GM23338 (cell line): ENCODE data around the gene ZFP36L1. TPM values are rescaled to one million over a fixed set of nuclear protein-coding genes. Genes with fewer than 3 reads are reported as not detected.

Experiments
- CREB1 ChIP-seq: fragments of 250-450 bp; sonication (Bioruptor Pico); IDR thresholded peaks from 2 replicates; pipeline ENCODE4 v1.5.0; 2020; ENCODE audit warnings: low read depth, mild to moderate bottlenecking, moderate library complexity
- EZH2 ChIP-seq: fragments of 200-600 bp; sonication (generic); IDR thresholded peaks from one replicate; pipeline ENCODE4 v1.8.0; 2017; ENCODE audit warnings: antibody characterized with exemption, mild to moderate bottlenecking, low read depth; ENCODE audit not compliant: unreplicated experiment
- NANOG ChIP-seq: IDR thresholded peaks from 2 replicates; pipeline ENCODE4 v1.6.1; 2016; ENCODE audit warnings: antibody characterized with exemption, borderline replicate concordance
- POLR2AphosphoS5 ChIP-seq: IDR thresholded peaks from 2 replicates; pipeline ENCODE4 v1.6.1; 2016; ENCODE audit warnings: antibody characterized with exemption, low read depth
- polyA plus RNA-seq: library from polyadenylated mRNA; unstranded; fragments of >200 nt; fragmentation: Nextera tagmentation; extraction: Ambion mirVana; gene quantifications from 2 replicates; pipeline ENCODE4 v1.2.1, GENCODE V29; 2016
- total RNA-seq: library from RNA; depleted of rRNA; stranded (reverse); fragments of >200 nt; shearing (Covaris generic); gene quantifications from 2 replicates; pipeline ENCODE4 v1.2.3, GENCODE V29; 2014; rRNA removed
- TF ChIP-seq, protein P1 (sequence below), 2 experiments: fragments of 200-600 bp in 1 of 2; sonication (generic) in 1 of 2; conservative IDR thresholded peaks; 2 replicates each; pipeline versions ENCODE4 v1.5.1 to v1.6.1; 2016 to 2017; ENCODE audit warnings: antibody characterized with exemption in 2 of 2, low read depth in 2 of 2, mild to moderate bottlenecking in 2 of 2, moderate library complexity in 1 of 2

The ZFP36L1 gene
- total and polyA plus RNA-seq, 2 experiments from 2014 or later = 148 to 382 TPM

DNA sequence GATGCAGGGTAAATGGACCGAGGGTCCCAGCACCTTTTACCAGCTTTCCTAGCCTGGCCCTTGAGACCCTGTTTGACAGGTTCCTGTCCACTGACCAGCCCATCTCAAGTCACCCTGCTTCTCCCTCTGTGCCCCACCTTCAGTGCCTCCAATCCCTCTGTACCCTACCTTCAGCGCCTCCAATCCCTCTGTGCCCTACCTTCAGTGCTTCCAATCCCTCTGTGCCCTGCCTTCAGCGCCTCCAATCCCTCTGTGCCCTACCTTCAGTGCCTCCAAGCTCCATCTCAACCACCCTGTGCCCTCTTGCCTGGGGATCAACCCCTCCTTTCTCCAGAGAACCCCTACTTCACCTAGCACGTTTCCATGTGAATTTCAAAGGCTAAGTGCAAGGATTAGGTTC lies 54.3 kb downstream of the ZFP36L1 start (continued):
- TF ChIP-seq, protein P1, sequence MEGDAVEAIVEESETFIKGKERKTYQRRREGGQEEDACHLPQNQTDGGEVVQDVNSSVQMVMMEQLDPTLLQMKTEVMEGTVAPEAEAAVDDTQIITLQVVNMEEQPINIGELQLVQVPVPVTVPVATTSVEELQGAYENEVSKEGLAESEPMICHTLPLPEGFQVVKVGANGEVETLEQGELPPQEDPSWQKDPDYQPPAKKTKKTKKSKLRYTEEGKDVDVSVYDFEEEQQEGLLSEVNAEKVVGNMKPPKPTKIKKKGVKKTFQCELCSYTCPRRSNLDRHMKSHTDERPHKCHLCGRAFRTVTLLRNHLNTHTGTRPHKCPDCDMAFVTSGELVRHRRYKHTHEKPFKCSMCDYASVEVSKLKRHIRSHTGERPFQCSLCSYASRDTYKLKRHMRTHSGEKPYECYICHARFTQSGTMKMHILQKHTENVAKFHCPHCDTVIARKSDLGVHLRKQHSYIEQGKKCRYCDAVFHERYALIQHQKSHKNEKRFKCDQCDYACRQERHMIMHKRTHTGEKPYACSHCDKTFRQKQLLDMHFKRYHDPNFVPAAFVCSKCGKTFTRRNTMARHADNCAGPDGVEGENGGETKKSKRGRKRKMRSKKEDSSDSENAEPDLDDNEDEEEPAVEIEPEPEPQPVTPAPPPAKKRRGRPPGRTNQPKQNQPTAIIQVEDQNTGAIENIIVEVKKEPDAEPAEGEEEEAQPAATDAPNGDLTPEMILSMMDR (conservative IDR thresholded peaks at IDR 0.05; ENCODE audit: low read depth in 2 of 2) = no peak
- TF ChIP-seq NANOG (no peak), CREB1 (CRISPR knock-in tag) (no peak), POLR2AphosphoS5 (no peak), EZH2 (no peak)

Other genes starting within 250 kb of the ZFP36L1 start
- gene ACTN1, start 186.2 kb upstream of the ZFP36L1 start, total RNA-seq = 257 and 280 TPM in 2 replicates
- 121 and 129 TPM in 2 replicates for gene ACTN1, start 186.2 kb upstream of the ZFP36L1 start, polyA plus RNA-seq